T-cell (primary cell): ENCODE results near the gene LDLR. TPM values are rescaled to one million over a fixed set of nuclear protein-coding genes. Genes with fewer than 3 reads are reported as not detected.
"Not testable (repeated sequence)": the region's sequence is repeated elsewhere in the genome, so short reads cannot be mapped to it uniquely, and the experiment has no call there.

Source experiments
- ATAC-seq, 4 experiments: fragments of 200-7000 bp in 3 of 4; fragments of 150-1000 bp in 1 of 4; cut with Tn5 transposase; replicated peaks in 1 of 4; 1 replicate in 3 of 4; 2 replicates in 1 of 4; pipeline ENCODE4 v1.10.0; 2021; ENCODE audit warnings: moderate library complexity in 3 of 4, mild to moderate bottlenecking in 2 of 4, moderate number of reproducible peaks in 1 of 4
- CTCF ChIA-PET, 2 donors: fragments of 300-600 bp; sonication (Branson Sonifier 250); formaldehyde crosslinking; loops; one replicate each; lab custom pipeline; 2022; ENCODE audit warnings: antibody characterized with exemption in 2 of 2; lab: Charles Lee
- POLR2A ChIA-PET, 2 donors: fragments of 300-600 bp; sonication (Branson Sonifier 250); formaldehyde crosslinking; loops; one replicate each; lab custom pipeline; 2022; ENCODE audit warnings: antibody characterized with exemption in 2 of 2; lab: Charles Lee
- DNase-seq, 35 experiments: peaks; one replicate each; pipeline versions ENCODE4 v3.0.0 to v3.0.0-alpha.2; 2013 to 2023
- H3K27ac ChIP-seq: one replicate; pipeline ENCODE4 v1.5.1; 2013; ENCODE audit warnings: low read length
- H3K27me3 ChIP-seq, 2 experiments: replicated peaks in 1 of 2; 1 replicate in 1 of 2; 2 replicates in 1 of 2; pipeline versions ENCODE4 v1.6.1 to v1.7.0; 2013; ENCODE audit warnings: low read length in 1 of 2, mixed read lengths in 1 of 2; ENCODE audit not compliant: control insufficient read depth in 2 of 2, insufficient read depth in 2 of 2; ENCODE audit errors: extremely low read depth in 1 of 2
- H3K36me3 ChIP-seq, 2 donors: 1 replicate in 1 of 2; 2 replicates in 1 of 2; pipeline versions ENCODE4 v1.6.1 to v1.7.0; 2013; ENCODE audit warnings: low read length in 1 of 2; ENCODE audit not compliant: control insufficient read depth in 2 of 2, insufficient read depth in 1 of 2; ENCODE audit errors: extremely low read depth in 1 of 2
- H3K4me1 ChIP-seq, 2 experiments: 1 replicate in 1 of 2; 2 replicates in 1 of 2; pipeline versions ENCODE4 v1.6.1 to v1.7.0; 2013; ENCODE audit warnings: low read length in 2 of 2, mixed read lengths in 1 of 2; ENCODE audit not compliant: insufficient read depth in 2 of 2, control insufficient read depth in 1 of 2; ENCODE audit errors: extremely low read depth in 1 of 2
- H3K4me3 ChIP-seq, 2 donors: 1 replicate in 1 of 2; 2 replicates in 1 of 2; pipeline versions ENCODE4 v1.5.1 to v1.7.0; 2013; ENCODE audit warnings: mild to moderate bottlenecking in 2 of 2, low read length in 1 of 2, moderate library complexity in 1 of 2; ENCODE audit not compliant: control insufficient read depth in 1 of 2; ENCODE audit errors: extremely low read depth in 1 of 2
- H3K9me3 ChIP-seq: 2 replicates; pipeline ENCODE4 v1.7.0; 2013
- H3K27ac Mint-ChIP-seq, 2 donors: one replicate each; pipeline ENCODE4 v1.8.0; 2020 to 2021; ENCODE audit warnings: mild to moderate bottlenecking in 2 of 2, mixed read lengths in 2 of 2
- H3K27me3 Mint-ChIP-seq, 2 donors: one replicate each; pipeline ENCODE4 v1.8.0; 2021 to 2022; ENCODE audit warnings: mixed read lengths in 2 of 2
- H3K36me3 Mint-ChIP-seq: one replicate; pipeline ENCODE4 v1.8.0; 2021; ENCODE audit warnings: mixed read lengths
- H3K4me1 Mint-ChIP-seq, 3 donors: one replicate each; pipeline ENCODE4 v1.8.0; 2020 to 2022; ENCODE audit warnings: mixed read lengths in 3 of 3, mild to moderate bottlenecking in 1 of 3
- H3K4me3 Mint-ChIP-seq, 3 donors: one replicate each; pipeline ENCODE4 v1.8.0; 2020 to 2022; ENCODE audit warnings: mild to moderate bottlenecking in 3 of 3, mixed read lengths in 3 of 3, moderate library complexity in 3 of 3
- H3K9me3 Mint-ChIP-seq, 3 donors: one replicate each; pipeline ENCODE4 v1.8.0; 2020 to 2022; ENCODE audit warnings: mixed read lengths in 3 of 3
- WGBS: methylation state at CpG from one replicate; pipeline ENCODE4 v1.1.5; 2013; ENCODE audit warnings: missing lambda C conversion rate; ENCODE audit not compliant: insufficient coverage; 5-methylcytosine and 5-hydroxymethylcytosine counted together
- total RNA-seq, 35 experiments: library from RNA in 6 of 35; stranded (reverse) in 6 of 35; fragments of 120-200 nt in 1 of 35; gene quantifications; one replicate each; pipeline versions ENCODE4 v1.2.1 to v1.2.4 and lab custom pipeline; 2013 to 2026

LDLR gene
- total RNA-seq, 5 donors from 2014 or later (not counting 1 experiment from before 2014, with no cell fraction given): 33.8 to 50.4 (median 42.0) TPM

GRCh38 chr19:11067356-11068113 lies 21.7 kb upstream of the LDLR start:
- peaks cover 15% of the 10 kb centered on the region for H3K36me3 Mint-ChIP-seq
- no peaks in the 10 kb centered on the region for H3K27me3 Mint-ChIP-seq
- ATAC-seq: no peak
- ChIA-PET CTCF (no interaction called here), POLR2A (interaction anchor here in 1 of 2 donors (0.6 kb wide), 1 partner anchor 578 kb away, joined by 11 read pairs; no protein-coding TSS in a partner anchor)
- 100% methylated on average over 2 of the region's 8 CpGs for WGBS
- peaks cover 0 to 6% (median 2%) of the 10 kb centered on the region in 3 donors for H3K4me1 Mint-ChIP-seq
- no peaks in the 10 kb centered on the region for H3K27me3 ChIP-seq
- no peak overlapping the region for H3K27ac ChIP-seq
- peaks cover 3 to 7% of the 10 kb centered on the region in 2 donors for H3K36me3 ChIP-seq
- no peak overlapping the region for H3K27ac Mint-ChIP-seq
- H3K4me1 ChIP-seq: peaks cover 0 to 5% of the 10 kb centered on the region in 2 experiments
- H3K9me3 ChIP-seq: no peaks in the 10 kb centered on the region
- no peak overlapping the region for H3K4me3 Mint-ChIP-seq
- H3K9me3 Mint-ChIP-seq: no peaks in the 10 kb centered on the region
- no peak for DNase-seq
- no peak overlapping the region for H3K4me3 ChIP-seq

- Mint-ChIP-seq H3K4me1 (peaks cover 4 to 12% (median 9%) of the 10 kb centered on the region in 3 donors), H3K27me3 (no peaks in the 10 kb centered on the region), H3K36me3 (peaks cover 15% of the 10 kb centered on the region), H3K27ac (no peak overlapping the region), H3K9me3 (no peaks in the 10 kb centered on the region), H3K4me3 (no peak overlapping the region)
- H3K9me3 ChIP-seq: no peaks in the 10 kb centered on the region
- no peak overlapping the region for H3K4me3 ChIP-seq
- DNase-seq (no peak), ATAC-seq (no peak)
- POLR2A ChIA-PET: no interaction called here
- 82% methylated on average over 6 of the region's 9 CpGs for WGBS
- H3K36me3 ChIP-seq: peaks cover 3 to 7% of the 10 kb centered on the region in 2 donors
- no peaks in the 10 kb centered on the region for H3K27me3 ChIP-seq
- no peak overlapping the region for H3K27ac ChIP-seq
- CTCF ChIA-PET: interaction anchor here in 1 of 2 donors (0.7 kb wide), 1 partner anchor 96 kb away, joined by 4 read pairs; no protein-coding TSS in a partner anchor
- peaks cover 0 to 9% of the 10 kb centered on the region in 2 experiments for H3K4me1 ChIP-seq
Measured at GRCh38 chr19:11069561-11069960, 19.7 kb upstream of the LDLR start.

GRCh38 chr19:11070123-11070522 lies 19.1 kb upstream of the LDLR start:
- CTCF ChIA-PET: no interaction called here
- WGBS: 93% methylated on average over 2 of the region's 4 CpGs
- no peak overlapping the region for H3K27ac ChIP-seq
- Mint-ChIP-seq H3K9me3 (no peaks in the 10 kb centered on the region), H3K4me3 (no peak overlapping the region), H3K27ac (no peak overlapping the region), H3K36me3 (peaks cover 12% of the 10 kb centered on the region), H3K4me1 (peaks cover 7 to 15% (median 13%) of the 10 kb centered on the region in 3 donors), H3K27me3 (no peaks in the 10 kb centered on the region)
- H3K36me3 ChIP-seq: peaks cover 3 to 7% of the 10 kb centered on the region in 2 donors
- H3K4me3 ChIP-seq: no peak overlapping the region
- POLR2A ChIA-PET: no interaction called here
- ATAC-seq (no peak), DNase-seq (no peak)
- H3K27me3 ChIP-seq: no peaks in the 10 kb centered on the region
- H3K4me1 ChIP-seq: peaks cover 0 to 11% of the 10 kb centered on the region in 2 experiments
- H3K9me3 ChIP-seq: no peaks in the 10 kb centered on the region

GRCh38 chr19:11073568-11073967 lies 15.7 kb upstream of the LDLR start:
- H3K36me3 Mint-ChIP-seq: no peaks in the 10 kb centered on the region
- H3K36me3 ChIP-seq: no peaks in the 10 kb centered on the region
- H3K27me3 Mint-ChIP-seq: no peaks in the 10 kb centered on the region
- peaks cover 0 to 11% of the 10 kb centered on the region in 2 experiments for H3K4me1 ChIP-seq
- ChIA-PET CTCF (no interaction called here), POLR2A (interaction anchor here in 1 of 2 donors (0.5 kb wide), 1 partner anchor 1239 kb away, joined by 3 read pairs; the partner anchor contains the start of gene PIN1)
- H3K4me3 Mint-ChIP-seq: no peak overlapping the region
- 98% methylated on average over 7 of the region's 9 CpGs for WGBS
- no peaks in the 10 kb centered on the region for H3K9me3 ChIP-seq
- H3K4me1 Mint-ChIP-seq: peaks cover 7 to 15% (median 13%) of the 10 kb centered on the region in 3 donors
- H3K27ac ChIP-seq: no peak overlapping the region
- H3K27me3 ChIP-seq: no peaks in the 10 kb centered on the region
- ATAC-seq (no peak), DNase-seq (no peak)
- H3K9me3 Mint-ChIP-seq: no peaks in the 10 kb centered on the region
- no peak overlapping the region for H3K4me3 ChIP-seq
- H3K27ac Mint-ChIP-seq: no peak overlapping the region

- H3K27ac Mint-ChIP-seq, H3K4me3 Mint-ChIP-seq, H3K36me3 ChIP-seq, H3K9me3 ChIP-seq, H3K36me3 Mint-ChIP-seq, H3K4me1 ChIP-seq, DNase-seq, POLR2A ChIA-PET, CTCF ChIA-PET, H3K4me3 ChIP-seq, H3K27me3 ChIP-seq, ATAC-seq, H3K9me3 Mint-ChIP-seq, H3K27me3 Mint-ChIP-seq, H3K27ac ChIP-seq: not testable (repeated sequence)
- peaks cover 7 to 12% (median 9%) of the 10 kb centered on the region in 3 donors for H3K4me1 Mint-ChIP-seq
- 100% methylated on average over 2 of the region's 9 CpGs for WGBS
Measured at GRCh38 chr19:11076792-11077191, 12.5 kb upstream of the LDLR start.

- ChIA-PET CTCF (no interaction called here), POLR2A (interaction anchor here in 1 of 2 donors (0.6 kb wide), 1 partner anchor 149 kb away, joined by 3 read pairs; no protein-coding TSS in a partner anchor)
Measured at GRCh38 chr19:11078893-11079292, 10.4 kb upstream of the LDLR start.

More at GRCh38 chr19:11078893-11079292, 10.4 kb upstream of the LDLR start:
- Histone ChIP-seq H3K27me3 (no peaks in the 10 kb centered on the region), H3K4me1 (peaks cover 0 to 6% of the 10 kb centered on the region in 2 experiments), H3K4me3 (no peak overlapping the region), H3K27ac (no peak overlapping the region), H3K9me3 (no peaks in the 10 kb centered on the region), H3K36me3 (no peaks in the 10 kb centered on the region)
- peaks cover 9 to 13% (median 9%) of the 10 kb centered on the region in 3 donors for H3K4me1 Mint-ChIP-seq
- DNase-seq (no peak), ATAC-seq (no peak)
- 95% methylated on average over 7 of the region's 11 CpGs for WGBS
- no peaks in the 10 kb centered on the region for H3K36me3 Mint-ChIP-seq
- H3K27me3 Mint-ChIP-seq: no peaks in the 10 kb centered on the region
- no peak overlapping the region for H3K27ac Mint-ChIP-seq
- no peaks in the 10 kb centered on the region for H3K9me3 Mint-ChIP-seq
- no peak overlapping the region for H3K4me3 Mint-ChIP-seq
